Testis (tissue), 3 donors: ENCODE measurements around the gene KLF5. TPM values are rescaled to one million over a fixed set of nuclear protein-coding genes. Genes with fewer than 3 reads are reported as not detected.

Experiments used
- DNase-seq: peaks from one replicate; pipeline ENCODE4 v3.0.0-alpha.2; 2019
- H3K27ac ChIP-seq, 2 donors: fragments of 200-600 bp; sonication (generic); one replicate each; pipeline ENCODE4 v1.5.1; 2019
- H3K27me3 ChIP-seq: fragments of 200-600 bp; sonication (generic); one replicate; pipeline ENCODE4 v1.5.1; 2019
- H3K36me3 ChIP-seq: fragments of 200-600 bp; sonication (generic); one replicate; pipeline ENCODE4 v1.5.1; 2017; ENCODE audit warnings: low read depth; ENCODE audit errors: missing control alignments
- H3K4me1 ChIP-seq: fragments of 200-600 bp; sonication (generic); one replicate; pipeline ENCODE4 v1.5.1; 2019
- H3K4me3 ChIP-seq, 2 donors: fragments of 200-600 bp; sonication (generic); one replicate each; pipeline ENCODE4 v1.5.1; 2017 to 2019
- H3K9me3 ChIP-seq: fragments of 200-600 bp; sonication (generic); one replicate; pipeline ENCODE4 v1.5.1; 2017
- CTCF ChIP-seq, 3 experiments: fragments of 450-650 bp in 2 of 3; fragments of 200-600 bp in 1 of 3; sonication (generic) in 1 of 3; IDR thresholded peaks; one replicate each; pipeline ENCODE4 v1.5.1; 2016 to 2019; ENCODE audit warnings: antibody characterized with exemption in 3 of 3, mild to moderate bottlenecking in 2 of 3, moderate library complexity in 1 of 3
- POLR2A ChIP-seq: fragments of 450-650 bp; IDR thresholded peaks from one replicate; pipeline ENCODE4 v1.6.1; 2017; ENCODE audit warnings: antibody characterized with exemption, mild to moderate bottlenecking, moderate library complexity
- WGBS, 2 donors: methylation state at CpG; one replicate each; pipeline ENCODE4 v1.1.5; 2018; 5-methylcytosine and 5-hydroxymethylcytosine counted together
- intact Hi-C: fragments of 100-400 bp; cut with DNase I; formaldehyde crosslinking; loops from one replicate; pipeline ENCODE4 v1.15.1; 2023; ENCODE audit warnings: low total_unique reads
- polyA plus RNA-seq: library from polyadenylated mRNA; stranded (reverse); fragments of 350-450 nt; fragmentation: Illumina TruSeq; extraction: RNeasy Lipid Tissue Mini Kit (QIAGEN cat#74804); gene quantifications from one replicate; pipeline ENCODE4 v1.2.3, GENCODE V29; 2014; ENCODE audit warnings: low read depth, low replicate concordance; ENCODE audit not compliant: insufficient read depth
- total RNA-seq, 2 donors: library from RNA; depleted of rRNA; stranded (reverse); fragments of >200 nt; gene quantifications; one replicate each; pipeline ENCODE4 v1.2.3, GENCODE V29; 2016

Gene KLF5
- total and polyA plus RNA-seq, 3 donors from 2014 or later, result 17.2 to 92.6 (median 25.2) TPM

GRCh38 chr13:73106513-73107178 lies 47.8 kb downstream of the KLF5 start:
- Histone ChIP-seq H3K4me3 (no peak overlapping the region), H3K27ac (no peak overlapping the region), H3K4me1 (no peaks in the 10 kb centered on the region), H3K36me3 (no peaks in the 10 kb centered on the region), H3K27me3 (no peaks in the 10 kb centered on the region), H3K9me3 (no peaks in the 10 kb centered on the region)
- no peak for DNase-seq
- 83 to 94% methylated on average over 10 of the region's 10 CpGs for WGBS, 2 donors
- intact Hi-C loops, result no loop called here
- TF ChIP-seq CTCF (IDR thresholded peaks at IDR 0.05), result no peak
- no peak for TF ChIP-seq POLR2A

DNA sequence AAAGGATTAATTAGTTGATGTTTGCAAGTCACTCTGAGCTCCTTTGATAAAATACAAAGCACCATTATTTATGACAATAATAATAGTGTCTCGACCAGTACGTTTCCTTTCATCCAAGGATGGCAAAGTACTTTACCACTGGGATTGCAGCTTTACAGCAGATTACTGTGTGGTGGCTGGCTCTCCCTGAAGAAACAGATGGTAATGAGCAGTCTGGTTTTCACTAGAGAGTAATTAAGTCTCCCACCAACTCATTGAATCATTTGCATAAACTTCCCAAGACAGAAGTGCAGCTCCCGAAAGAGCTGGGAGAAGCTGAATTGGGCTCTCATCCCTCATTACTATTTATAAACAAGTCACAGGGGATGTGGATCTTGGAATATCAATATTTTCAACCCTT lies 48.7 kb downstream of the KLF5 start:
- Histone ChIP-seq H3K9me3 (no peaks in the 10 kb centered on the region), H3K27ac (no peak overlapping the region), H3K4me3 (no peak overlapping the region), H3K36me3 (no peaks in the 10 kb centered on the region), H3K4me1 (no peaks in the 10 kb centered on the region), H3K27me3 (no peaks in the 10 kb centered on the region)
- no peak for TF ChIP-seq CTCF (IDR thresholded peaks at IDR 0.05)
- TF ChIP-seq POLR2A, result no peak
- intact Hi-C loops, result no loop called here
- 72 to 88% methylated on average over 3 of the region's 3 CpGs for WGBS, 2 donors
- no peak for DNase-seq

- no peak for DNase-seq
- Histone ChIP-seq H3K4me3 (no peak overlapping the region), H3K4me1 (no peaks in the 10 kb centered on the region), H3K36me3 (no peaks in the 10 kb centered on the region), H3K27me3 (no peaks in the 10 kb centered on the region), H3K27ac (no peak overlapping the region), H3K9me3 (no peaks in the 10 kb centered on the region)
- TF ChIP-seq CTCF (IDR thresholded peaks at IDR 0.05), result no peak
- no peak for TF ChIP-seq POLR2A
- intact Hi-C loops, result no loop called here
- WGBS, 2 donors, result 76% methylated on average over 8 of the region's 8 CpGs
Measured at GRCh38 chr13:73107970-73108369, 49.2 kb downstream of the KLF5 start.

DNA sequence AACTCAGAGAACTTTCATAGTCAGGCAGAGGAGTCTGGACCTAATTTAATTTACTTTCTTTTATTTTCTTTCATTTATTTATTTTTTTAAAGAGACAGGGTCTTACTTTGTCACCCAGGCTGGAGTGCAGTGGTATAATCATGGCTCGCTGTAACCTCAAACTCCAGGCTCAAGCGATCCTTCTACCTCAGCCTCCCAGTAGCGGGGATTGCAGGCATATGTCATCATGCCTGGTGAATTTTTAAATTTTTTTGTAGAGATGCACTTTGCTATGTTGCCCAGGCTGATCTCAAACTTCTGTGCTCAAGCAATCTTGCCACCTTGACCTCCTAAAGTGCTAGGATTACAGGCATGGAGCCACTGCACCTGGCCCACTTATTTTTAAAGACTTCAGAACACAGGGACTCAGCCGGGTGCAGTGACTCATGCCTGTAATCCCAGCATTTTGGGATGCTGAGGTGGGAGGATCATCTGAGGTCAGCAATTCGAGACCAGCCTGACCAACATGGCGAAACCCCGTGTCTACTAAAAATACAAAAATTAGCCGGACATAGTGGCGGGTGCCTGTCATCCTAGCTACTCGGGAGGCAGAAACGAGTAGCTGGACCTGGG lies 50.6 kb downstream of the KLF5 start:
- no peak overlapping the region for H3K27ac ChIP-seq
- no peaks in the 10 kb centered on the region for H3K9me3 ChIP-seq
- no peaks in the 10 kb centered on the region for H3K27me3 ChIP-seq
- no peak overlapping the region for H3K4me3 ChIP-seq
- 90 to 94% methylated on average over 11 of the region's 11 CpGs for WGBS, 2 donors
- H3K4me1 ChIP-seq, result no peaks in the 10 kb centered on the region
- H3K36me3 ChIP-seq, result no peaks in the 10 kb centered on the region
- no peak for DNase-seq
- TF ChIP-seq CTCF (IDR thresholded peaks at IDR 0.05) (no peak), POLR2A (no peak)
- intact Hi-C loops, result no loop called here

DNA sequence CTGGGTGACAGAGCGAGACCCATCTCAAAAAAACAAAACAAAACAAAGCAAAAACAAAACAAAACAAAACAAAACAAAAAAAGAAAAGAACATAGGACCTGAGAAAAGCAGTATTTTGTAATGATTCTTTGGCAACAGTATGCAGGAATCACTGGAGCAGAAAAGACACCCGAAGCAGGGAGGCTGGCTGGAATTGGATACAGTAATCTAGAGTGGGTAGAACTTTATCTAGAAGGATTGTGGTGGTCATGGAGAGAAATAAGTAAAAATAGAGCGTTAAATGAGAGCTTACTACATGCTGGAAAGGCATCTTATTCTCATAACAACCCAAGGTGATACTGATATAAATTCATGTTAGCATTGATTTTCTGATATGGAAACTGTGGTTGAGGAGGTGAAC lies 51.2 kb downstream of the KLF5 start:
- no peak for TF ChIP-seq POLR2A
- TF ChIP-seq CTCF (IDR thresholded peaks at IDR 0.05), result no peak
- no peak for DNase-seq
- Histone ChIP-seq H3K27me3 (no peaks in the 10 kb centered on the region), H3K27ac (no peak overlapping the region), H3K36me3 (no peaks in the 10 kb centered on the region), H3K4me1 (no peaks in the 10 kb centered on the region), H3K4me3 (no peak overlapping the region), H3K9me3 (no peaks in the 10 kb centered on the region)
- 71 to 80% methylated on average over 3 of the region's 3 CpGs for WGBS, 2 donors
- intact Hi-C loops, result no loop called here
